ENCODE measurements around the gene AK4. TPM values are rescaled to one million over a fixed set of nuclear protein-coding genes. Genes with fewer than 3 reads are reported as not detected.

AK4 gene
- total RNA-seq, 2 experiments from 2014 or later, result 0.08 to 0.14 TPM

DNA sequence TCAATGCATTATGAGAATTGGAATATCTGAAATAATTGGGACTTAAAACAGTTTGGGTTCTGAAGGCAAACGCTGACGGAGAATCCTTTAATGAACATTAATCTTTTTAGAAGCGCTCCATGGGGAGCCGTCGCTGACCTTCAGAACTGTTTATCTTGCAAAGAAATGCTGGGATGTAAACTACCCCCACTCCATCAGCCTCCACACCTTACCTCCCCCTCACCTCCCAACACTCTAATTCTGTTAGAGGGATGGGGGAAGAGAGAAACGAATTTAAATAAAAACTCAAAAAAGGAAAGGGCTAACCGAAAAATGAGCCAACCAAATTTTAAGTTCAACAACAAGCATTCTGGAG, 117.3 kb downstream of the AK4 start:
- Mint-ChIP-seq H3K36me3 (ENCODE audit: low read depth) (no peaks in the 10 kb centered on the region), H3K27ac (no peak overlapping the region), H3K9me3 (no peaks in the 10 kb centered on the region), H3K4me1 (ENCODE audit: low read depth) (peaks cover 22% of the 10 kb centered on the region), H3K4me3 (peak overlapping the region; percentile 64), H3K27me3 (peaks cover 41% of the 10 kb centered on the region)
- ATAC-seq (ENCODE audit: poor library complexity) (no peak), DNase-seq (no peak)
- TF ChIP-seq, protein P1, sequence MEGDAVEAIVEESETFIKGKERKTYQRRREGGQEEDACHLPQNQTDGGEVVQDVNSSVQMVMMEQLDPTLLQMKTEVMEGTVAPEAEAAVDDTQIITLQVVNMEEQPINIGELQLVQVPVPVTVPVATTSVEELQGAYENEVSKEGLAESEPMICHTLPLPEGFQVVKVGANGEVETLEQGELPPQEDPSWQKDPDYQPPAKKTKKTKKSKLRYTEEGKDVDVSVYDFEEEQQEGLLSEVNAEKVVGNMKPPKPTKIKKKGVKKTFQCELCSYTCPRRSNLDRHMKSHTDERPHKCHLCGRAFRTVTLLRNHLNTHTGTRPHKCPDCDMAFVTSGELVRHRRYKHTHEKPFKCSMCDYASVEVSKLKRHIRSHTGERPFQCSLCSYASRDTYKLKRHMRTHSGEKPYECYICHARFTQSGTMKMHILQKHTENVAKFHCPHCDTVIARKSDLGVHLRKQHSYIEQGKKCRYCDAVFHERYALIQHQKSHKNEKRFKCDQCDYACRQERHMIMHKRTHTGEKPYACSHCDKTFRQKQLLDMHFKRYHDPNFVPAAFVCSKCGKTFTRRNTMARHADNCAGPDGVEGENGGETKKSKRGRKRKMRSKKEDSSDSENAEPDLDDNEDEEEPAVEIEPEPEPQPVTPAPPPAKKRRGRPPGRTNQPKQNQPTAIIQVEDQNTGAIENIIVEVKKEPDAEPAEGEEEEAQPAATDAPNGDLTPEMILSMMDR (IDR thresholded peaks at IDR 0.05), result no peak
- POLR2A ChIA-PET, result interaction anchor here (1.0 to 4.7 kb wide), 3 partner anchors 9 to 155 kb away, joined by 3 to 37 read pairs (median 6); partner anchors contain the start of genes LEPR and LEPROT
- Histone ChIP-seq H3K9me3 (ENCODE audit: control insufficient read depth in 1 of 2, insufficient read depth in 1 of 2, low read length in 2 of 2) (no peaks in the 10 kb centered on the region), H3K4me3 (ENCODE audit: low read length) (peak overlapping the region; percentile 62), H3K36me3 (ENCODE audit: insufficient read depth, low read length) (no peaks in the 10 kb centered on the region), H3K4me1 (ENCODE audit: insufficient read depth, low read length) (peaks cover 10% of the 10 kb centered on the region), H3K27me3 (ENCODE audit: control insufficient read depth in 1 of 2, insufficient read depth in 2 of 2, low read length in 2 of 2) (peaks cover 10 to 37% of the 10 kb centered on the region in 2 experiments), H3K27ac (ENCODE audit: low read depth in 1 of 2, low read length in 2 of 2) (no peak overlapping the region)
- intact Hi-C loops (cut with DNase I, micrococcal nuclease), result no loop called here
- CTCF ChIA-PET, result no interaction called here

DNA sequence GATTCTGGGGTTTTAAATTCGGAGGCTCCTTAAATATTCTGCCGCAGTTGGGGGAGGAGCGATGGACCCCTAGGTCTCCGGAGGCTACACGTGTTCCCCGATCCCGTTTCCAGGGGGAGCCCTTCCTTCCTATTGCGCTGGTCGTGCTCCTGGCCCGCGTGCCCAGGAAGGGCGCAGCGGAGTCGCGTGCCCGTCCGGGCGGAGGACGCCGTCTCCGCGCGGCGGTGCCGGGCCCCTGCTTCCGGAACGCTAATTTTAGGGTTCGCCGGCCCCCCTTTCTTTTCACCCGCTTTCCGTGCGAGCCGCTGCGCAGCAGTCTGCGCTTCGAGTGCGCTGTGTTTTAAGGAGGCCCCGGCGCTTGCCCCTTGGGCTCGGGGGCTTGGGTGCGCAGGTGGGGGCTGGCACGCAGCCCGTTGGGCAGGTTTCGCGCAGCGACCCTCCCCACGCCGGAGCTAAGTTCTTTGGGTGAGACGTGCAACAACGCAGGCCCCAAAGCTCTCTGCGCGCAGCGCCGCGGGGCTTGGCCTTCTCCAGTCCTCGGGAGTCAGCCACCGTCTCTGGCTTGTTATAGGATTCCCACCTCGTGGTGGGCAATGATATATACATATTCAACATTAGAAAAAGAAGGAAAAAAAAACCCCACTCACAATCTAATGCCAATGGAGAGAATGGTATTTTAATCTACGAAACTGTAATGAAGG, 117.8 kb downstream of the AK4 start:
- Histone ChIP-seq H3K27me3 (ENCODE audit: control insufficient read depth in 1 of 2, insufficient read depth in 2 of 2, low read length in 2 of 2) (peaks cover 10 to 37% of the 10 kb centered on the region in 2 experiments), H3K4me1 (ENCODE audit: insufficient read depth, low read length) (peaks cover 10% of the 10 kb centered on the region), H3K36me3 (ENCODE audit: insufficient read depth, low read length) (no peaks in the 10 kb centered on the region), H3K9me3 (ENCODE audit: control insufficient read depth in 1 of 2, insufficient read depth in 1 of 2, low read length in 2 of 2) (no peaks in the 10 kb centered on the region), H3K4me3 (ENCODE audit: low read length) (peak overlapping the region; percentile 62), H3K27ac (ENCODE audit: low read depth in 1 of 2, low read length in 2 of 2) (no peak overlapping the region)
- intact Hi-C loops (cut with DNase I, micrococcal nuclease), result no loop called here
- peak in 12 of 14 experiments; percentile 10 to 68 (median 31) for DNase-seq
- Mint-ChIP-seq H3K9me3 (no peaks in the 10 kb centered on the region), H3K27ac (no peak overlapping the region), H3K4me3 (peak overlapping the region; percentile 64), H3K4me1 (ENCODE audit: low read depth) (peaks cover 22% of the 10 kb centered on the region), H3K27me3 (peaks cover 41% of the 10 kb centered on the region), H3K36me3 (ENCODE audit: low read depth) (no peaks in the 10 kb centered on the region)
- TF ChIP-seq, protein P1 (IDR thresholded peaks at IDR 0.05), result no peak
- ChIA-PET CTCF (no interaction called here), POLR2A (interaction anchor here (1.0 to 4.7 kb wide), 3 partner anchors 9 to 154 kb away, joined by 3 to 37 read pairs (median 6); partner anchors contain the start of genes LEPR and LEPROT)
- peak; percentile 83 for ATAC-seq (ENCODE audit: poor library complexity)

DNA sequence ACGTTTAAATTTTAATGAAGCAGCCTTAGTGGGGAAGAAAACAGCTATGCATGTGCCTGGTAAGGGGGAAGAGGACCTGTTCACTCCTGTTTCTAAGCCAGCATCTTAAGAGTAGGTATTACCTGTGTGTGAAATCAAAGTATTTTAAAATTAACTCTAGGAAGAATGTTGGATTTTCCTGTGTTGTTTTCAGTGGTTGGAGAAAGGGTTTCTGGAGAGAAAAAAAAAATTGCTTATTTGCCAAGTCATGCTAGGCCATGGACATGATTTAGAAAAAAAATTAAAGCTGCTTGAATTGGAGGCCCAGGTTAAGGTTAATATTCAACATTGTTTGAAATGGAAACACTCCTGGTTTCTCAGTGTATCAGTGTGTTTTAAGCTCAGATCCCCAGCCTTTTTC, 118.5 kb downstream of the AK4 start:
- intact Hi-C loops (cut with DNase I, micrococcal nuclease), result no loop called here
- H3K36me3 ChIP-seq (ENCODE audit: insufficient read depth, low read length), result no peaks in the 10 kb centered on the region
- Mint-ChIP-seq H3K27me3 (peaks cover 41% of the 10 kb centered on the region), H3K4me1 (ENCODE audit: low read depth) (peaks cover 22% of the 10 kb centered on the region), H3K9me3 (no peaks in the 10 kb centered on the region), H3K27ac (no peak overlapping the region), H3K36me3 (ENCODE audit: low read depth) (no peaks in the 10 kb centered on the region), H3K4me3 (peak overlapping the region; percentile 64)
- ChIA-PET CTCF (interaction anchor here (1.0 kb wide), 1 partner anchor 11 kb away, joined by 3 read pairs; no protein-coding TSS in a partner anchor), POLR2A (interaction anchor here (1.0 to 4.7 kb wide), 2 partner anchors 10 to 12 kb away, joined by 3 to 37 read pairs; no protein-coding TSS in a partner anchor)
- no peak overlapping the region for H3K4me3 ChIP-seq (ENCODE audit: low read length)
- DNase-seq, result no peak
- TF ChIP-seq, protein P1 (IDR thresholded peaks at IDR 0.05), result no peak
- peaks cover 10 to 37% of the 10 kb centered on the region in 2 experiments for H3K27me3 ChIP-seq (ENCODE audit: control insufficient read depth in 1 of 2, insufficient read depth in 2 of 2, low read length in 2 of 2)
- no peak overlapping the region for H3K27ac ChIP-seq (ENCODE audit: low read depth in 1 of 2, low read length in 2 of 2)
- peaks cover 10% of the 10 kb centered on the region for H3K4me1 ChIP-seq (ENCODE audit: insufficient read depth, low read length)
- H3K9me3 ChIP-seq (ENCODE audit: control insufficient read depth in 1 of 2, insufficient read depth in 1 of 2, low read length in 2 of 2), result no peaks in the 10 kb centered on the region
- ATAC-seq (ENCODE audit: poor library complexity), result no peak

All from CD4-positive, alpha-beta T cell (primary cell).